ENCODE results near the gene PRKCE. TPM values are rescaled to one million over a fixed set of nuclear protein-coding genes. Genes with fewer than 3 reads are reported as not detected.
A peak's percentile ranks its signal among the peaks of the same experiment; 100 is the strongest.

PRKCE gene
- total and polyA plus RNA-seq, 4 experiments from 2014 or later: 1.8 to 21.7 (median 11.0) TPM

DNA sequence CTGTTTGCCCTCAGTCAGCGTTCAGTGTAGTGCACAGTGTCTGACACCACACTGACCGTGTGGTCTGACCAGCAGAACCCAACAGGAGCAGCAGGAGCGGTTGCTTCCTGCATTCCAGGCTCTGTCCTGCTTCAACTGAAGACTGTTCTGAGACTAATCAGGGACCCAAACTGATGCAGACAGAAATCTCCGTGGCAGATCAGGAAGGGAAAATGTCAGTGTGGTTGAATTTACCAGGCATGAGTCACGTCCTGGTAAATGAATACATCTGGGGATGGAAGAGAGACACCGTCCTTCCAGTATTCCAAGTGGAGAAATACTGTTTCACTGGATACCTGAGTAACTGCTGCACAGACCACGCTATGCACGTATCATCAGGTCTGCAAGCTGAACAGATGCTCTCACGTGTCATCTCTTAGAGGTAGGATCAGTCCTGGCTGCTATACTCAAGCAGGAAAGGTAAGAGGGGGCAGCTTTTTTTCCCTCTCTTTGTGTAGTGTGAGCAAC, 422.1 kb downstream of the PRKCE start:
- Mint-ChIP-seq H3K4me3 (no peak overlapping the region), H3K27me3 (no peaks in the 10 kb centered on the region), H3K27ac (peak overlapping the region in 1 of 7 donors; percentile 69), H3K4me1 (no peaks in the 10 kb centered on the region), H3K9me3 (no peaks in the 10 kb centered on the region), H3K36me3 (no peaks in the 10 kb centered on the region)
- no peaks in the 10 kb centered on the region for H3K27me3 ChIP-seq (ENCODE audit: insufficient read depth, low read length)
- ChIA-PET CTCF (ENCODE audit: partially characterized antibody) (no interaction called here), POLR2A (ENCODE audit: partially characterized antibody) (no interaction called here)
- intact Hi-C loops (cut with micrococcal nuclease): no loop called here
- DNase-seq: no peak
- H3K27ac ChIP-seq (ENCODE audit: low read depth, low read length): no peak overlapping the region
- no peak overlapping the region for H3K4me3 ChIP-seq (ENCODE audit: low read length in 2 of 2)
- H3K36me3 ChIP-seq (ENCODE audit: insufficient read depth, low read length): no peaks in the 10 kb centered on the region
- no peaks in the 10 kb centered on the region for H3K9me3 ChIP-seq (ENCODE audit: control insufficient read depth in 1 of 2, low read length in 2 of 2)
- H3K4me1 ChIP-seq (ENCODE audit: insufficient read depth, low read length): no peaks in the 10 kb centered on the region

- Histone ChIP-seq H3K4me1 (ENCODE audit: insufficient read depth, low read length) (no peaks in the 10 kb centered on the region), H3K27ac (ENCODE audit: low read depth, low read length) (no peak overlapping the region), H3K4me3 (ENCODE audit: low read length in 2 of 2) (no peak overlapping the region), H3K9me3 (ENCODE audit: control insufficient read depth in 1 of 2, low read length in 2 of 2) (no peaks in the 10 kb centered on the region), H3K36me3 (ENCODE audit: insufficient read depth, low read length) (no peaks in the 10 kb centered on the region), H3K27me3 (ENCODE audit: insufficient read depth, low read length) (no peaks in the 10 kb centered on the region)
- Mint-ChIP-seq H3K4me3 (no peak overlapping the region), H3K36me3 (no peaks in the 10 kb centered on the region), H3K4me1 (peaks cover 0 to 1% (median 0%) of the 10 kb centered on the region in 4 donors), H3K9me3 (no peaks in the 10 kb centered on the region), H3K27ac (no peak overlapping the region), H3K27me3 (no peaks in the 10 kb centered on the region)
- DNase-seq: no peak
- POLR2A ChIA-PET (ENCODE audit: partially characterized antibody): no interaction called here
- intact Hi-C loops (cut with micrococcal nuclease): no loop called here
- CTCF ChIA-PET (ENCODE audit: partially characterized antibody): interaction anchor here (1.2 kb wide), 1 partner anchor 12 kb away, joined by 4 read pairs; no protein-coding TSS in a partner anchor
Measured at GRCh38 chr2:46074501-46074900, 423.0 kb downstream of the PRKCE start.

- no peak overlapping the region for H3K4me3 ChIP-seq (ENCODE audit: low read length in 2 of 2)
- no peaks in the 10 kb centered on the region for H3K27me3 Mint-ChIP-seq
- no peaks in the 10 kb centered on the region for H3K9me3 Mint-ChIP-seq
- no peak for DNase-seq
- intact Hi-C loops (cut with micrococcal nuclease): no loop called here
- no peaks in the 10 kb centered on the region for H3K9me3 ChIP-seq (ENCODE audit: control insufficient read depth in 1 of 2, low read length in 2 of 2)
- no peaks in the 10 kb centered on the region for H3K36me3 ChIP-seq (ENCODE audit: insufficient read depth, low read length)
- ChIA-PET CTCF (ENCODE audit: partially characterized antibody) (interaction anchor here (1.2 kb wide), 1 partner anchor 13 kb away, joined by 4 read pairs; no protein-coding TSS in a partner anchor), POLR2A (ENCODE audit: partially characterized antibody) (no interaction called here)
- H3K4me1 Mint-ChIP-seq: peaks cover 0 to 2% (median 0%) of the 10 kb centered on the region in 4 donors
- H3K27me3 ChIP-seq (ENCODE audit: insufficient read depth, low read length): no peaks in the 10 kb centered on the region
- H3K4me1 ChIP-seq (ENCODE audit: insufficient read depth, low read length): no peaks in the 10 kb centered on the region
- no peak overlapping the region for H3K4me3 Mint-ChIP-seq
- H3K27ac Mint-ChIP-seq: no peak overlapping the region
- no peaks in the 10 kb centered on the region for H3K36me3 Mint-ChIP-seq
- no peak overlapping the region for H3K27ac ChIP-seq (ENCODE audit: low read depth, low read length)
Measured at GRCh38 chr2:46075848-46076247, 424.4 kb downstream of the PRKCE start.

DNA sequence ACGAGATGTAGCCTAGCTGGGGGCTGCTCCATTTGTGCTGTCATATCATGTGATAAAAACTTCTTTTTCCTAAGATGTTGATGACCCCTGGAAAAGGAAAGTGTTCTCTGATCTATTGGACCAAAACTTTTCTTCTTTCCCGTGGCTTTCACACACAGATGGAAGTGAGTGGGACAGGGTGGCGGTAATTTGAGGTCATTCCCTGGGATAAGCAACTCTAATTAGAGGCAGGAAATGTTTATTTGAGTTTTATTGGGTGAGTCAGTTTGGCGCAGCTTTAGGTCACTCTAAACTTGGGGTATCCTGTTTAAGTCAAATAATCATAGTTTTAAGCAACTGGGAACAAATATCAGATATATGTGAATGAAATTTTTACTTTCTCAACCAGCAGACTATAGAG, 424.8 kb downstream of the PRKCE start:
- H3K36me3 Mint-ChIP-seq: no peaks in the 10 kb centered on the region
- CTCF ChIA-PET (ENCODE audit: partially characterized antibody): no interaction called here
- no peak overlapping the region for H3K27ac Mint-ChIP-seq

DNA sequence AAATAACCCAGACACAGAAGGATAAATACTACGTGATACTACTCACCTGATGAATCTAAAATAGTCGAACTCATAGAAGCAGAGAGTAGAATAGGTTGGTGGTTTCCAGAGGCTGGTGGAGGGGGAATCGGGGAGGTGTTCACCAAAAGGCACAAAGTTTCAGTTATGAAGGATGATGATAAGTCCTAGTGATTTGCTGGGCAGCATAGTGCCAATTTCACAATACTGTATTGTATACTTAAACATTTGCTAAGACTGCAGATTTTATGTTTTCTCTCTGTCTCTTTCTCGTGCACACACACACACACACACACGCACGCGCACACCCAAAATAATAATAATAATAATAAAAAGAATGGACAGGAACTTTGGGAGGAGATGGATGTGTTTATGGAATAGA, 425.4 kb downstream of the PRKCE start:
- Mint-ChIP-seq H3K9me3 (no peaks in the 10 kb centered on the region), H3K4me3 (no peak overlapping the region), H3K36me3 (no peaks in the 10 kb centered on the region), H3K4me1 (peaks cover 2 to 5% (median 4%) of the 10 kb centered on the region in 4 donors), H3K27me3 (no peaks in the 10 kb centered on the region), H3K27ac (no peak overlapping the region)
- Histone ChIP-seq H3K4me3 (ENCODE audit: low read length in 2 of 2) (no peak overlapping the region), H3K27me3 (ENCODE audit: insufficient read depth, low read length) (no peaks in the 10 kb centered on the region), H3K9me3 (ENCODE audit: control insufficient read depth in 1 of 2, low read length in 2 of 2) (no peaks in the 10 kb centered on the region), H3K36me3 (ENCODE audit: insufficient read depth, low read length) (no peaks in the 10 kb centered on the region), H3K4me1 (ENCODE audit: insufficient read depth, low read length) (no peaks in the 10 kb centered on the region), H3K27ac (ENCODE audit: low read depth, low read length) (no peak overlapping the region)
- ChIA-PET CTCF (ENCODE audit: partially characterized antibody) (no interaction called here), POLR2A (ENCODE audit: partially characterized antibody) (no interaction called here)
- DNase-seq: no peak
- intact Hi-C loops (cut with micrococcal nuclease): no loop called here

More for the DNA sequence above, 424.8 kb downstream of the PRKCE start:
- H3K4me1 ChIP-seq (ENCODE audit: insufficient read depth, low read length): no peaks in the 10 kb centered on the region
- no peak overlapping the region for H3K4me3 ChIP-seq (ENCODE audit: low read length in 2 of 2)
- no peaks in the 10 kb centered on the region for H3K36me3 ChIP-seq (ENCODE audit: insufficient read depth, low read length)
- Mint-ChIP-seq H3K27me3 (no peaks in the 10 kb centered on the region), H3K9me3 (no peaks in the 10 kb centered on the region), H3K4me3 (no peak overlapping the region), H3K4me1 (peaks cover 0 to 2% (median under 1%) of the 10 kb centered on the region in 4 donors)
- H3K9me3 ChIP-seq (ENCODE audit: control insufficient read depth in 1 of 2, low read length in 2 of 2): no peaks in the 10 kb centered on the region
- no peaks in the 10 kb centered on the region for H3K27me3 ChIP-seq (ENCODE audit: insufficient read depth, low read length)
- intact Hi-C loops (cut with micrococcal nuclease): no loop called here
- H3K27ac ChIP-seq (ENCODE audit: low read depth, low read length): no peak overlapping the region
- DNase-seq: no peak
- POLR2A ChIA-PET (ENCODE audit: partially characterized antibody): no interaction called here

GRCh38 chr2:46077522-46078107, 426.1 kb downstream of the PRKCE start:
- Histone ChIP-seq H3K9me3 (ENCODE audit: control insufficient read depth in 1 of 2, low read length in 2 of 2) (no peaks in the 10 kb centered on the region), H3K27ac (ENCODE audit: low read depth, low read length) (no peak overlapping the region), H3K4me3 (ENCODE audit: low read length in 2 of 2) (no peak overlapping the region), H3K36me3 (ENCODE audit: insufficient read depth, low read length) (no peaks in the 10 kb centered on the region), H3K27me3 (ENCODE audit: insufficient read depth, low read length) (no peaks in the 10 kb centered on the region), H3K4me1 (ENCODE audit: insufficient read depth, low read length) (peaks cover 4% of the 10 kb centered on the region)
- no peak overlapping the region for H3K4me3 Mint-ChIP-seq
- DNase-seq: no peak
- H3K27ac Mint-ChIP-seq: no peak overlapping the region
- no peaks in the 10 kb centered on the region for H3K9me3 Mint-ChIP-seq
- no peaks in the 10 kb centered on the region for H3K27me3 Mint-ChIP-seq
- CTCF ChIA-PET (ENCODE audit: partially characterized antibody): no interaction called here
- peaks cover 5 to 12% (median 10%) of the 10 kb centered on the region in 4 donors for H3K4me1 Mint-ChIP-seq
- POLR2A ChIA-PET (ENCODE audit: partially characterized antibody): no interaction called here
- intact Hi-C loops (cut with micrococcal nuclease): no loop called here
- no peaks in the 10 kb centered on the region for H3K36me3 Mint-ChIP-seq

DNA sequence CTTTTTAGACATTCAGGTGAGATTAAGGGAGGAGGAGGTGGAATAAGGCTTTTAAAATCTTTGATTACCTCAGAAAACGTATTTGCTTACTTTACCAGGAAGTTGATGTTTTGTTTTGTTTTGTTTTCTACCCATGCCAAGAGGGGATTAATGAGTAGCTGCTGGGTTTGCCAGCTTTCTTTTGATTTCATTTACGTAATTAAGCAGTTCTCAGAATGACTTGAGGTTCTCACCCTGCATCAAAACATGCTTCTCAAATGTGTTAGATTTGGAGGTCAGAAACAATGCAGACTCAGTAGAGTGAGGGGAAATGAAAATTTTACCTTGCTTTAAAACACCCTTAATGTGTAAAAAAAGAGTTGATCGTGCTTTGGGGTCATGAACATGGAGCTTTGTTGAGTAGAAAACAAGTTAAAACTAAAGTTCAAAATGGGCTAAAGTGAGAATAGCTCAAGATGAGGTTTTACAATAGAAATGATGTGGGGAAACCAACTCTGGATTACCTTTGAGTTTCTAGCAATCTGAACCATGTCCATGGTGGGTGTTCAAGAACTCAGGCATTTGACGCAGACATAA, 428.6 kb downstream of the PRKCE start:
- Mint-ChIP-seq H3K27me3 (no peaks in the 10 kb centered on the region), H3K4me1 (peaks cover 5 to 12% (median 11%) of the 10 kb centered on the region in 4 donors), H3K27ac (peak overlapping the region in 1 of 7 donors; percentile 17), H3K4me3 (no peak overlapping the region), H3K9me3 (no peaks in the 10 kb centered on the region), H3K36me3 (no peaks in the 10 kb centered on the region)
- H3K27ac ChIP-seq (ENCODE audit: low read depth, low read length): no peak overlapping the region
- intact Hi-C loops (cut with micrococcal nuclease): no loop called here
- H3K36me3 ChIP-seq (ENCODE audit: insufficient read depth, low read length): no peaks in the 10 kb centered on the region
- H3K27me3 ChIP-seq (ENCODE audit: insufficient read depth, low read length): no peaks in the 10 kb centered on the region
- no peaks in the 10 kb centered on the region for H3K9me3 ChIP-seq (ENCODE audit: control insufficient read depth in 1 of 2, low read length in 2 of 2)
- ChIA-PET CTCF (ENCODE audit: partially characterized antibody) (interaction anchor here (0.7 to 1.4 kb wide), 2 partner anchors 17 to 380 kb away, joined by 3 to 13 read pairs; no protein-coding TSS in a partner anchor), POLR2A (ENCODE audit: partially characterized antibody) (no interaction called here)
- H3K4me3 ChIP-seq (ENCODE audit: low read length in 2 of 2): no peak overlapping the region
- H3K4me1 ChIP-seq (ENCODE audit: insufficient read depth, low read length): peaks cover 4% of the 10 kb centered on the region
- DNase-seq: no peak

All from CD4-positive, alpha-beta memory T cell (primary cell).